PC-9 (cell line): Measurements from ENCODE around the gene ARSJ. TPM values are rescaled to one million over a fixed set of nuclear protein-coding genes. Genes with fewer than 3 reads are reported as not detected.
"Not testable (repeated sequence)": the region's sequence is repeated elsewhere in the genome, so short reads cannot be mapped to it uniquely, and the experiment has no call there.

Experiments used
- BruUV-seq: library from RNA; stranded (reverse); fragments of 400-500 nt; replicated peaks from 2 replicates; lab custom pipeline; 2021; lab: Mats Ljungman, UMichigan
- CTCF ChIA-PET: fragments of 300-600 bp; sonication (Branson Sonifier 250); formaldehyde crosslinking; loops from one replicate; lab custom pipeline; 2022; ENCODE audit warnings: antibody characterized with exemption; lab: Charles Lee
- POLR2A ChIA-PET: fragments of 300-600 bp; sonication (Branson Sonifier 250); formaldehyde crosslinking; loops from one replicate; lab custom pipeline; 2022; ENCODE audit warnings: antibody characterized with exemption; ENCODE audit not compliant: unreplicated experiment; lab: Charles Lee
- DNase-seq, 2 experiments: peaks; one replicate each; pipeline versions ENCODE4 v3.0.0 to v3.0.0-alpha.2; 2015 to 2022; ENCODE audit warnings: mixed read lengths in 1 of 2
- H2AFZ ChIP-seq: fragments of 200-600 bp; sonication (generic); 2 replicates; pipeline ENCODE4 v1.8.1; 2017; ENCODE audit warnings: antibody characterized with exemption
- H3F3A ChIP-seq: fragments of 200-600 bp; sonication (generic); 2 replicates; pipeline ENCODE4 v1.8.1; 2017; ENCODE audit warnings: antibody characterized with exemption, mild to moderate bottlenecking, low read depth; ENCODE audit not compliant: insufficient read depth
- H3K27ac ChIP-seq: fragments of 200-600 bp; sonication (generic); 2 replicates; pipeline ENCODE4 v1.6.1; 2016; ENCODE audit warnings: mixed run types
- H3K27me3 ChIP-seq: fragments of 200-600 bp; sonication (generic); 2 replicates; pipeline ENCODE4 v1.6.1; 2016; ENCODE audit warnings: low read depth, mixed run types; ENCODE audit not compliant: insufficient read depth
- H3K36me3 ChIP-seq: fragments of 200-600 bp; sonication (generic); 2 replicates; pipeline ENCODE4 v1.6.1; 2016; ENCODE audit warnings: low read depth, mixed run types
- H3K4me1 ChIP-seq: fragments of 200-600 bp; sonication (generic); replicated peaks from 2 replicates; pipeline ENCODE4 v1.6.1; 2016; ENCODE audit warnings: mixed run types; ENCODE audit not compliant: insufficient read depth
- H3K4me2 ChIP-seq: fragments of 200-600 bp; sonication (generic); 2 replicates; pipeline ENCODE4 v1.6.1; 2017; ENCODE audit warnings: mixed run types
- H3K4me3 ChIP-seq: fragments of 200-600 bp; sonication (generic); 2 replicates; pipeline ENCODE4 v1.6.1; 2016; ENCODE audit warnings: mixed run types
- H3K79me2 ChIP-seq: fragments of 200-600 bp; sonication (generic); 2 replicates; pipeline ENCODE4 v1.6.1; 2017; ENCODE audit warnings: low read depth, mixed run types
- H3K9me2 ChIP-seq: fragments of 200-600 bp; sonication (generic); 2 replicates; pipeline ENCODE4 v1.8.1; 2017; ENCODE audit warnings: mild to moderate bottlenecking; ENCODE audit not compliant: insufficient read depth
- H3K9me3 ChIP-seq: fragments of 200-600 bp; sonication (generic); 2 replicates; pipeline ENCODE4 v1.8.1; 2016; ENCODE audit warnings: low read depth; ENCODE audit not compliant: insufficient read depth
- H4K20me1 ChIP-seq: fragments of 200-600 bp; sonication (generic); 2 replicates; pipeline ENCODE4 v1.8.1; 2017; ENCODE audit not compliant: insufficient read depth
- CTCF ChIP-seq: fragments of 200-600 bp; sonication (generic); conservative IDR thresholded peaks from 2 replicates; pipeline ENCODE4 v1.6.1; 2017; ENCODE audit warnings: mixed run types, antibody characterized with exemption, mild to moderate bottlenecking, moderate library complexity
- EZH2 ChIP-seq: fragments of 200-600 bp; sonication (generic); IDR thresholded peaks from 2 replicates; pipeline ENCODE4 v1.8.0; 2017; ENCODE audit warnings: antibody characterized with exemption, low read depth
- intact Hi-C: fragments of 100-400 bp; cut with micrococcal nuclease; formaldehyde crosslinking; loops from one replicate; pipeline ENCODE4 v1.10.0; 2022; ENCODE audit not compliant: unreplicated experiment
- total RNA-seq: library from RNA; stranded (reverse); gene quantifications from 2 replicates; pipeline ENCODE4 v1.2.3, GENCODE V29; 2021

Gene ARSJ
- total RNA-seq, 1 experiment from 2014 or later: 0.55 TPM

GRCh38 chr4:114005569-114006442 is 26.4 kb upstream of the ARSJ start:
- POLR2A ChIA-PET: no interaction called here
- CTCF ChIA-PET: interaction anchor here (0.6 kb wide), 1 partner anchor 28 kb away, joined by 3 read pairs; no protein-coding TSS in a partner anchor
- no peaks in the 10 kb centered on the region for H4K20me1 ChIP-seq

GRCh38 chr4:114004483-114005226 is 25.2 kb upstream of the ARSJ start:
- H2AFZ ChIP-seq, H3K27me3 ChIP-seq, intact Hi-C loops, POLR2A ChIA-PET, H3F3A ChIP-seq, H4K20me1 ChIP-seq, H3K79me2 ChIP-seq, H3K27ac ChIP-seq, H3K4me2 ChIP-seq, CTCF ChIA-PET, H3K9me3 ChIP-seq, BruUV-seq, H3K36me3 ChIP-seq, H3K4me3 ChIP-seq, H3K4me1 ChIP-seq, H3K9me2 ChIP-seq, DNase-seq: not testable (repeated sequence)

More at GRCh38 chr4:114005569-114006442, 26.4 kb upstream of the ARSJ start:
- DNase-seq: no peak
- Histone ChIP-seq H3K79me2 (no peaks in the 10 kb centered on the region), H3K4me3 (no peak overlapping the region), H3K27ac (no peak overlapping the region), H3K4me2 (no peak overlapping the region), H3K36me3 (no peaks in the 10 kb centered on the region), H3K27me3 (no peaks in the 10 kb centered on the region), H2AFZ (no peak overlapping the region), H3F3A (no peaks in the 10 kb centered on the region), H3K9me2 (no peaks in the 10 kb centered on the region), H3K9me3 (no peaks in the 10 kb centered on the region), H3K4me1 (no peaks in the 10 kb centered on the region)
- intact Hi-C loops: no loop called here
- TF ChIP-seq CTCF: no peak
- TF ChIP-seq EZH2: no peak
- no TSS peak for BruUV-seq

- intact Hi-C loops: no loop called here
- no TSS peak for BruUV-seq
These were observed 19.1 kb upstream of the ARSJ start for GRCh38 chr4:113998531-113998930.

More at GRCh38 chr4:113998531-113998930, 19.1 kb upstream of the ARSJ start:
- no peaks in the 10 kb centered on the region for H3K27me3 ChIP-seq
- H3K4me1 ChIP-seq: no peaks in the 10 kb centered on the region
- CTCF ChIA-PET: no interaction called here
- H2AFZ ChIP-seq: no peak overlapping the region
- H3K27ac ChIP-seq: no peak overlapping the region
- no peaks in the 10 kb centered on the region for H3F3A ChIP-seq
- H3K9me3 ChIP-seq: no peaks in the 10 kb centered on the region
- DNase-seq: no peak
- H3K36me3 ChIP-seq: no peaks in the 10 kb centered on the region
- TF ChIP-seq EZH2 (no peak), CTCF (no peak)
- H3K9me2 ChIP-seq: no peaks in the 10 kb centered on the region
- H3K4me3 ChIP-seq: no peak overlapping the region
- POLR2A ChIA-PET: no interaction called here
- H3K79me2 ChIP-seq: no peaks in the 10 kb centered on the region
- no peaks in the 10 kb centered on the region for H4K20me1 ChIP-seq
- H3K4me2 ChIP-seq: no peak overlapping the region
